ENCODE results near the gene KRTAP23-1. TPM values are rescaled to one million over a fixed set of nuclear protein-coding genes. Genes with fewer than 3 reads are reported as not detected.

Gene KRTAP23-1
- total and polyA plus RNA-seq, 4 donors, result not detected

- DNase-seq (ENCODE audit: low spot score), result no peak
- Histone ChIP-seq H3K4me3 (ENCODE audit: low read depth in 1 of 3, low read length in 3 of 3) (no peak overlapping the region), H3K4me1 (ENCODE audit: control insufficient read depth in 4 of 4, insufficient read depth in 4 of 4, low read length in 3 of 4) (no peaks in the 10 kb centered on the region), H3K27me3 (ENCODE audit: control insufficient read depth in 4 of 4, insufficient read depth in 4 of 4, low read length in 3 of 4) (peaks cover 0 to 3% (median 0%) of the 10 kb centered on the region in 4 donors), H3K27ac (ENCODE audit: low read depth in 1 of 2, low read length in 2 of 2) (no peak overlapping the region), H3K9me3 (ENCODE audit: control insufficient read depth in 4 of 4, low read length in 3 of 4) (peaks cover 0 to 7% (median 1%) of the 10 kb centered on the region in 4 donors), H3K9ac (ENCODE audit: low read depth in 1 of 2, low read length in 2 of 2) (no peak overlapping the region), H3K36me3 (ENCODE audit: control insufficient read depth in 4 of 4, insufficient read depth in 3 of 4, low read depth in 1 of 4, low read length in 3 of 4) (no peaks in the 10 kb centered on the region)
- WGBS, result 74% methylated on average over 4 of the region's 4 CpGs
- TF ChIP-seq, protein P1, sequence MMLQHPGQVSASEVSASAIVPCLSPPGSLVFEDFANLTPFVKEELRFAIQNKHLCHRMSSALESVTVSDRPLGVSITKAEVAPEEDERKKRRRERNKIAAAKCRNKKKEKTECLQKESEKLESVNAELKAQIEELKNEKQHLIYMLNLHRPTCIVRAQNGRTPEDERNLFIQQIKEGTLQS (IDR thresholded peaks at IDR 0.05), result no peak
- TF ChIP-seq ZBTB33 (IDR thresholded peaks at IDR 0.05), result no peak
- no peak for TF ChIP-seq FOXA2 (IDR thresholded peaks at IDR 0.05)
- TF ChIP-seq HNF4G (IDR thresholded peaks at IDR 0.05), result no peak
- no peak for TF ChIP-seq SP1 (IDR thresholded peaks at IDR 0.05)
- no peak for TF ChIP-seq GABPA (IDR thresholded peaks at IDR 0.05 in 1 of 2, conservative IDR thresholded peaks at IDR 0.05 in 1 of 2)
- no peak for TF ChIP-seq JUND (IDR thresholded peaks at IDR 0.05)
- no peak for TF ChIP-seq RXRA (IDR thresholded peaks at IDR 0.05)
- no peak for TF ChIP-seq FOXA1 (IDR thresholded peaks at IDR 0.05)
- TF ChIP-seq HNF4A (conservative IDR thresholded peaks at IDR 0.05), result no peak
- no peak for TF ChIP-seq MAX (IDR thresholded peaks at IDR 0.05)
- TF ChIP-seq TAF1 (conservative IDR thresholded peaks at IDR 0.05), result no peak
- no peak for TF ChIP-seq RAD21 (IDR thresholded peaks at IDR 0.05)
Observed at GRCh38 chr21:30329203-30329875, 19.1 kb downstream of the KRTAP23-1 start.

GRCh38 chr21:30326390-30326789 lies 22.0 kb downstream of the KRTAP23-1 start:
- TF ChIP-seq FOXA2 (IDR thresholded peaks at IDR 0.05) (no peak), TAF1 (conservative IDR thresholded peaks at IDR 0.05) (no peak), ZBTB33 (IDR thresholded peaks at IDR 0.05) (no peak), RAD21 (IDR thresholded peaks at IDR 0.05) (no peak), HNF4A (conservative IDR thresholded peaks at IDR 0.05) (no peak), JUND (IDR thresholded peaks at IDR 0.05) (no peak), HNF4G (IDR thresholded peaks at IDR 0.05) (no peak), YY1 (IDR thresholded peaks at IDR 0.05) (no peak), MAX (IDR thresholded peaks at IDR 0.05) (no peak), FOXA1 (IDR thresholded peaks at IDR 0.05) (no peak), NR2F2 (IDR thresholded peaks at IDR 0.05) (no peak), RXRA (IDR thresholded peaks at IDR 0.05) (no peak), SP1 (IDR thresholded peaks at IDR 0.05) (no peak), REST (IDR thresholded peaks at IDR 0.05) (no peak), GABPA (IDR thresholded peaks at IDR 0.05 in 1 of 2, conservative IDR thresholded peaks at IDR 0.05 in 1 of 2) (no peak), CTCF (IDR thresholded peaks at IDR 0.05; ENCODE audit: low read depth, low read length, missing input control) (no peak), EGR1 (IDR thresholded peaks at IDR 0.05; ENCODE audit: low read depth in 2 of 2) (no peak)
- TF ChIP-seq, protein P1 (IDR thresholded peaks at IDR 0.05), result no peak
- no peak overlapping the region for H3K9ac ChIP-seq (ENCODE audit: low read depth in 1 of 2, low read length in 2 of 2)

More at GRCh38 chr21:30326390-30326789, 22.0 kb downstream of the KRTAP23-1 start:
- Histone ChIP-seq H3K27ac (ENCODE audit: low read depth in 1 of 2, low read length in 2 of 2) (no peak overlapping the region), H3K4me3 (ENCODE audit: low read depth in 1 of 3, low read length in 3 of 3) (no peak overlapping the region), H3K9me3 (ENCODE audit: control insufficient read depth in 4 of 4, low read length in 3 of 4) (peaks cover 0 to 7% (median 1%) of the 10 kb centered on the region in 4 donors), H3K4me1 (ENCODE audit: control insufficient read depth in 4 of 4, insufficient read depth in 4 of 4, low read length in 3 of 4) (no peaks in the 10 kb centered on the region), H3K27me3 (ENCODE audit: control insufficient read depth in 4 of 4, insufficient read depth in 4 of 4, low read length in 3 of 4) (no peaks in the 10 kb centered on the region), H3K36me3 (ENCODE audit: control insufficient read depth in 4 of 4, insufficient read depth in 3 of 4, low read depth in 1 of 4, low read length in 3 of 4) (no peaks in the 10 kb centered on the region)
- no peak for DNase-seq (ENCODE audit: low spot score)
